HG02798 (cell line): Measurements from ENCODE around the gene ACY1.

Source experiments
- ATAC-seq: cut with Tn5 transposase; IDR thresholded peaks from one replicate; pipeline ENCODE4 v1.9.1; 2021; ENCODE audit warnings: mild to moderate bottlenecking; ENCODE audit not compliant: unreplicated experiment, poor library complexity

Gene ACY1

GRCh38 chr3:52002748-52003147 lies 19.4 kb downstream of the ACY1 start:
- no peak for ATAC-seq

GRCh38 chr3:52004163-52004787 lies 20.9 kb downstream of the ACY1 start:
- ATAC-seq: no peak

DNA sequence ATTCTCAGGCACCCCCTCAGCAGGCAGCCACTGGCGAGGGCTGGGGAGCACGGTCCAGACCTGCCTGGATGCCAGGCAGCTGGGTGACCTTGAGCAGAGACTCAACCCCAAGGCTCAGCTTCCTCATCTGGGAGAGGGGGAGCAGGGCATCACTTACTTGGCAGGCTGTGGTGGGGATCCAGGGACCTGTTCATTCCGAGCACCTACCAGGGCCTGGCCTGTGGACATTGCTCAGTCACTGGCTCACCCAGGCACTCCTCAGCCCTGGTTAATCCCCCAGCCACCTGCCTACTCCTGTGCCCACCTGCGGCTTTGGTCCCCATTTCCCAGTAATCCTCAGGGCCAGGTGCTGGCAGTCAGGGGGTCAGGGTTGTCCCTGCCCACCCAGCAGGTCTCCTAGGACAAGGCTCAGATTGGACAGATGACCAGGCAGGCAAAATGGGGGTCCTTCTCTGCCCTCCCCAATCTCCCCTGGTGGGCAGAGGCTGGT lies 21.6 kb downstream of the ACY1 start:
- no peak for ATAC-seq

GRCh38 chr3:52005571-52005986 lies 22.2 kb downstream of the ACY1 start:
- ATAC-seq: no peak

DNA sequence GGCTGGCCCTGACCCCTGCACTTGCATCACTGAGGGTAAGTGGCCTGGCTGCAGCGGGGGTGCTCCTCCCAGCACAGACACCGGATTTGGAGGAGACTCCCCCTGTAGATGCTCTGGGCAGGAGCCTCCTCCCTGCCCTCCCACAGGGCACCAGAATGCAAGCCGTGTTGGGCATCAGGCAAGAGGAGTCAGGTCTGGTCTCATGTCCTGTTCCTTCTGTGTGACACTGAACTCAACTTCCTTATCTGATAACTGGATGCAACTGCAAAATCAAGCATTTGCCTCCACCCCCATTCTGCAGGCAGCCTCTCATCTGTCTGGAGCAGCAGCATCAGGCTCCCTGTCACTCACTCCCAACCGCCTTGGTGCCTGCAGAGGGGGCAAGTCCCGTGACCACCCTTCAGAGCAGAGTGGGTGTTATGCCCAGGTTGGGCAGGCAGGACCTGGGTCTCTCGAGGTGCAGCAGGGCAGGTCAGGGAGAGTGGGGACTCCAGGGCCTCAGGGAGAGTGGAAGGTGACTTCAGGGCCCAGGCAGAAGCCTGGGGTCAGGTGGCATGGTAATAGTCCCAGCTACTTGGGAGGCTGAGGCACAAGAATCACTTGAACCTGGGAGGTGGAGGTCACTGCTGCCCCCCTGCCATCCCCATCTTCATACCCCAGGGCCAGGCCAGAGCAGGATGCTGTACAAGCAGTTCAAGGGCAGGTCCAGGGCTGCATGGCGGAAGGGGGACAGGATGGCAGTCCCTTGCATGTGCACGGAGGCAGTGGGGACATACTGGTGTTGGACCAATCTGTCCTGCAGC lies 22.9 kb downstream of the ACY1 start:
- no peak for ATAC-seq

DNA sequence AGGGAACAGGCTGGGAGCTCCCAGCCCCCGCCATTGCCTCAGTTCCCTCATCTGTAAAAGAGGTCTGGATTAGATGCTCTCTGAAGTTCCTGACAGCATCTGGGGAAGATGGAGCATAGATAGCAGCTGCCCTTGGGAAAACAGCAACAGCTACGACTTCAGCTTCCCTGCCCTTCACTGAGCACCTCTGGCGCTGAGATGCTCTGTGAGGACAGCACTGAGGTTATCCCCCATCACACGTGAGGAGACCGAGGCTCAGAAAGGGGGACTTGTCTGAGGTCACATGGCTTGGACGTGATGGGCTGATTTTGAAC lies 23.4 kb downstream of the ACY1 start:
- ATAC-seq: no peak

DNA sequence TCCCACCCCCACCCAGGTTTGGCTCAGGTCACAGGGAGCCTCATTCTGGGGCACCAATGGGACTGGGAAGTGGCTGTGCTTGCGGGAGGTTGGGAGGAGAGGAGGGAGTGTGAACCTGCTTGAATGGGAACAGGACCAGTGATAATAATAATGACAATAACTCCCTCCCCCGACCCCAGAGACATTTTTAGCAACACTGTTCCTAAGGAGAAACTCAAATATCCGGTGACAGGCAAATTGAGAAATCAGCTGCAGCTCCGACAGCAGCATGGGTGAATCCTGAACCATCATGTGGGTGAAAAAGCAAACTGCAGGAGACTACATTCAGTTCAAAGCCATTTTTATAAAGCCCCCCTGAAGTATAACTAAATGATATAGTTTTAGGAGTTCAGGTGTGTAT lies 24.0 kb downstream of the ACY1 start:
- ATAC-seq: no peak

- no peak for ATAC-seq
Measured at GRCh38 chr3:52010431-52010830, 27.1 kb downstream of the ACY1 start.

DNA sequence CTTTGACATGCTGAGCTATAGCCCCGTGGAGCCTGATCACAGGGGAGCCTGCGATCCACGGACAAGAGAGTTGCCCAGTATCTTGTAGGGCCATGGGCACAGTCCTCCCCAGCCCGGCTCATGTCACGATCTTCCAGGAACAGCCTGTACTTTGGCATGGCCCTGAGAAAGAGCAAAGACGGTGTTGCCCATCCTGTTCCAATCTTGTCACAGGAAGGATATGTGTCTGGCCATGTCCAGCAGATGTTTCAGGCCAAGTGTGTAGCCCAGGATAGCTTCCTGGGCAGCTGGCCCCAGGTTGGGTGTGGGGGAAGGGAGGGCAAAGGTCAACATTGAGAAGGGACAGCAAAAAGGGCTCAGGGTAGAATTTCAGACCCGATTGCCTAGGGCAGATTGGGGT lies 29.4 kb downstream of the ACY1 start:
- no peak for ATAC-seq

- no peak for ATAC-seq
Measured at GRCh38 chr3:52013802-52014598, 30.7 kb downstream of the ACY1 start.

- ATAC-seq: no peak
Measured at GRCh38 chr3:52014613-52015012, 31.3 kb downstream of the ACY1 start.

- ATAC-seq: no peak
Measured at GRCh38 chr3:52015438-52016228, 32.3 kb downstream of the ACY1 start.

DNA sequence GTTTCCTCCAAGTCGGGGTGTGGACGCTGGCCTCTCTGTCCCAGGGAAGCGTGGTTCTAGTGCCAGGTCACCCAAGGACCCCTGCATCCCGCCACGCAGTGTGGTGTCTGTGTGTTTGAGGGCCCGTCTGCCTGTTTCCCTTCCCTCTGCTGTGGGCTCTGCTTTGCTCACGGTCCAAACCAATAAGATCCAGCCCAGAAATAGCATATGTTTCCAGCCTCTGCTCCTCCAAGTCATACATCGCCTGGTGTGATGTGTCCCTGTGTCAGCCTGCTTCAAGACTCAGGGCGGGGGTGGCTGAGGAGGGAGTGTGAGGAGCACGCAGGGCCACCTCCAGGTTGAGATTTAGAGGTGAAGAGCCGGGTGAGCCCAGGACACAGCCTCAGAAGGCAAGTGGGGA lies 34.3 kb downstream of the ACY1 start:
- no peak for ATAC-seq

GRCh38 chr3:52018319-52019000 lies 35.1 kb downstream of the ACY1 start:
- no peak for ATAC-seq

DNA sequence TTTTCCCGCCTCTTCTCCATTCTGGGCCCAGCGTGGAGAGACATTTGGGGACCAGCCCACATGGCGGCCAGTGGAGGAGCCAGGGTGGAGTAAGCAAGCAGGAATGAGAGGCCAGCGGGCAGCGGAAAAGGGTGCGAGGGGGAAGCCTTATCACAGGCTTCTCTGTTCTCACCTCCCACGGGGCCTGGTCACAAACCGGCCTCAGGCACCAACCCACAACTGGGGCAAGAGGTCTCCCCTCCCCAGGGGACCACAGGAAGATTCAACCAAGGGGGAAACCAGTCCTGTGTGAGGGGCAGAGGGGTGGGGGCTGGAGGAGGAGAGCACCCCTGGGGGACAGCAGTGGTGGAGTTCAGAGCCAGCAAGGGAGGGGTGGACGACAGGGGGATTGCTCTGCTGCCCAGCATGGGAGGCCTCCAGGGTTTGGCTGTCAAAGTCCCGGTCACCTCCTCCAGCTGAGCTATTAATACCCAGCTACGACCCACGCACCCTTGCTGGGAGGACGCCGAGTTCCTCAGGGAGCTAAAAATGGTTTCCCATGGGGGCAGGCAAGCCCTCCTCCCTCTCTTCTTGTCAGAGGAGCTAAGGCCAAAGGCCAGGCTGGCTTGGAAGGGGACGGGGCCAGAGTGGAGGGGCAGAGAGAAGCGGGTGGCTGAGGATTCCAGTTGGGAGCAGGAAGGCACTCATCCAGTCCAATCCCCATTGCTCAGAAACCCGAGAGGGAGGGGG lies 36.2 kb downstream of the ACY1 start:
- no peak for ATAC-seq

DNA sequence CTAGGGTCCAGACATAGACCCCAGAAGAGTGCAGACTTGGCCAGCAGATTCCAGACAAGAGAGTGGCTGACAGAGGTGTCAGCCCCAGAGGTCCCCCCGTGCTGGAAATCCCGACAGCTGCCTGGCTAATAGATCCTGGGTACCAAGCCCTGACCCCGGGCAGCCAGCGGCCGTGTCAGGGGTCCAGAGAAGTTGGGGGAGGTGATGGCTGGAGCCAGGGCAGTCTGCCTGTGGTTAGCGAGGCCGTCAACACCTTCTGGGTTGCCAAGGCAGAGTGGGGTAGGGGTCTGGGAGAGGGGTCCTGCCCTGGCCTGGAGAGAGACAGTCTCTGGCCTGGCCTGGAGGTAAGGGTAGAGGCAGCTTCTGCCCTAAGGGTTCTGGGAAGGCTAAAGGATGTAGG lies 37.5 kb downstream of the ACY1 start:
- no peak for ATAC-seq

GRCh38 chr3:52021489-52022268 lies 38.3 kb downstream of the ACY1 start:
- ATAC-seq: no peak

- no peak for ATAC-seq
Measured at GRCh38 chr3:52022323-52023100, 39.2 kb downstream of the ACY1 start.
